Measurements from ENCODE around the gene RSPH1. TPM values are rescaled to one million over a fixed set of nuclear protein-coding genes. Genes with fewer than 3 reads are reported as not detected.
A peak's percentile ranks its signal among the peaks of the same experiment; 100 is the strongest.

RSPH1 gene
- total and polyA plus RNA-seq, 12 donors = 0.13 to 5.8 (median 0.87) TPM; not detected in 2

GRCh38 chr21:42463861-42464515 is 32.0 kb downstream of the RSPH1 start:
- 68 to 72% (median 70%) methylated on average over 17 of the region's 17 CpGs for WGBS, 4 donors
- TF ChIP-seq POLR2A (IDR thresholded peaks at IDR 0.05) = no peak
- TF ChIP-seq, protein P1, sequence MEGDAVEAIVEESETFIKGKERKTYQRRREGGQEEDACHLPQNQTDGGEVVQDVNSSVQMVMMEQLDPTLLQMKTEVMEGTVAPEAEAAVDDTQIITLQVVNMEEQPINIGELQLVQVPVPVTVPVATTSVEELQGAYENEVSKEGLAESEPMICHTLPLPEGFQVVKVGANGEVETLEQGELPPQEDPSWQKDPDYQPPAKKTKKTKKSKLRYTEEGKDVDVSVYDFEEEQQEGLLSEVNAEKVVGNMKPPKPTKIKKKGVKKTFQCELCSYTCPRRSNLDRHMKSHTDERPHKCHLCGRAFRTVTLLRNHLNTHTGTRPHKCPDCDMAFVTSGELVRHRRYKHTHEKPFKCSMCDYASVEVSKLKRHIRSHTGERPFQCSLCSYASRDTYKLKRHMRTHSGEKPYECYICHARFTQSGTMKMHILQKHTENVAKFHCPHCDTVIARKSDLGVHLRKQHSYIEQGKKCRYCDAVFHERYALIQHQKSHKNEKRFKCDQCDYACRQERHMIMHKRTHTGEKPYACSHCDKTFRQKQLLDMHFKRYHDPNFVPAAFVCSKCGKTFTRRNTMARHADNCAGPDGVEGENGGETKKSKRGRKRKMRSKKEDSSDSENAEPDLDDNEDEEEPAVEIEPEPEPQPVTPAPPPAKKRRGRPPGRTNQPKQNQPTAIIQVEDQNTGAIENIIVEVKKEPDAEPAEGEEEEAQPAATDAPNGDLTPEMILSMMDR (IDR thresholded peaks at IDR 0.05) = no peak
- H3K36me3 ChIP-seq (replicated peaks in 1 of 2) = no peaks in the 10 kb centered on the region
- intact Hi-C loops (cut with DNase I) = no loop called here
- H3K9me3 ChIP-seq (replicated peaks in 1 of 3) = no peaks in the 10 kb centered on the region
- no peaks in the 10 kb centered on the region for H3K27me3 ChIP-seq
- DNase-seq = peak in 4 of 7 donors; percentile 45 to 84 (median 62)
- H3K4me1 ChIP-seq (replicated peaks in 1 of 2) = no peaks in the 10 kb centered on the region
- H3K27ac ChIP-seq = no peak overlapping the region
- no peak overlapping the region for H3K4me3 ChIP-seq

- Histone ChIP-seq H3K27me3 (no peaks in the 10 kb centered on the region), H3K9me3 (replicated peaks in 1 of 3) (no peaks in the 10 kb centered on the region), H3K4me3 (no peak overlapping the region), H3K4me1 (replicated peaks in 1 of 2) (no peaks in the 10 kb centered on the region), H3K27ac (no peak overlapping the region), H3K36me3 (replicated peaks in 1 of 2) (no peaks in the 10 kb centered on the region)
- intact Hi-C loops (cut with DNase I) = no loop called here
- 81 to 88% (median 86%) methylated on average over 10 of the region's 10 CpGs for WGBS, 4 donors
- no peak for TF ChIP-seq POLR2A (IDR thresholded peaks at IDR 0.05)
- TF ChIP-seq, protein P1 (IDR thresholded peaks at IDR 0.05) = no peak
- peak in 3 of 7 donors; percentile 5 to 21 (median 7) for DNase-seq
These were observed 33.8 kb downstream of the RSPH1 start for GRCh38 chr21:42461881-42462877.

DNA sequence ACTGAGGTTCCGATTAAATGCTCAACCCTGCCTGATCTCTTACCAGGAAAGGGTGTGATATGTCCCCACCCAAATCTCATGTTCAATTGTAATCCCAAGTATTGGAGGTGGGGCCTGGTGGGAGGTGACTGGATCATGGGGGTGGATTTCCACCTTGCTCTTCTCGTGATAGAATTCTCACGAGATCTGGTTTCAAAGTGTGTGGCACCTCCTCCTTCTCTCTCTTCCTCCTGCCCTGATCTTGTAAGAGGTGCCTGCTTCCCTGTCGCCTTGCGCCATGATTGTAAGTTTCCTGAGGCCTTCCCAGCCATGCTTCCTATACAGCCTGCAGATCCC is 34.9 kb downstream of the RSPH1 start:
- no peaks in the 10 kb centered on the region for H3K4me1 ChIP-seq (replicated peaks in 1 of 2)
- DNase-seq = peak in 1 of 7 donors; percentile 6
- no peak for TF ChIP-seq POLR2A (IDR thresholded peaks at IDR 0.05)
- TF ChIP-seq, protein P1 (IDR thresholded peaks at IDR 0.05) = no peak
- intact Hi-C loops (cut with DNase I) = no loop called here
- H3K27ac ChIP-seq = no peak overlapping the region
- no peaks in the 10 kb centered on the region for H3K9me3 ChIP-seq (replicated peaks in 1 of 3)
- H3K36me3 ChIP-seq (replicated peaks in 1 of 2) = no peaks in the 10 kb centered on the region
- no peaks in the 10 kb centered on the region for H3K27me3 ChIP-seq
- H3K4me3 ChIP-seq = no peak overlapping the region
- 63 to 82% (median 79%) methylated on average over 5 of the region's 5 CpGs for WGBS, 4 donors

- Histone ChIP-seq H3K9me3 (replicated peaks in 1 of 3) (no peaks in the 10 kb centered on the region), H3K4me3 (no peak overlapping the region), H3K27ac (no peak overlapping the region), H3K4me1 (replicated peaks in 1 of 2) (no peaks in the 10 kb centered on the region), H3K36me3 (replicated peaks in 1 of 2) (no peaks in the 10 kb centered on the region), H3K27me3 (no peaks in the 10 kb centered on the region)
- intact Hi-C loops (cut with DNase I) = no loop called here
- TF ChIP-seq, protein P1 (IDR thresholded peaks at IDR 0.05) = no peak
- no peak for TF ChIP-seq POLR2A (IDR thresholded peaks at IDR 0.05)
- 68 to 73% (median 70%) methylated on average over 10 to 14 of the region's 14 CpGs for WGBS, 4 donors
- DNase-seq = peak in 2 of 7 donors; percentile 5 to 67
These were observed 35.4 kb downstream of the RSPH1 start for GRCh38 chr21:42460391-42461184.
